Body of pancreas (tissue), 4 donors: ENCODE measurements around the gene FKBP1A. TPM values are rescaled to one million over a fixed set of nuclear protein-coding genes. Genes with fewer than 3 reads are reported as not detected.

Experiments used
- ATAC-seq: fragments of 150-250 bp; one replicate; pipeline ENCODE4 v1.9.1; 2016
- DNase-seq, 4 donors: peaks; one replicate each; pipeline ENCODE4 v3.0.0-alpha.2; 2019
- H3K27ac ChIP-seq, 4 donors: fragments of 200-600 bp; sonication (generic); 1 replicate in 3 of 4; 2 replicates in 1 of 4; pipeline versions ENCODE4 v1.5.1 to v1.6.1; 2016 to 2019; ENCODE audit warnings: mild to moderate bottlenecking in 1 of 4, mixed read lengths in 1 of 4, moderate library complexity in 1 of 4
- H3K27me3 ChIP-seq, 2 donors: fragments of 200-600 bp; sonication (generic); one replicate each; pipeline ENCODE4 v1.6.0; 2016; ENCODE audit warnings: mild to moderate bottlenecking in 1 of 2
- H3K36me3 ChIP-seq, 2 donors: fragments of 200-600 bp; sonication (generic); replicated peaks in 1 of 2; 2 replicates each; pipeline ENCODE4 v1.5.1; 2016; ENCODE audit warnings: low read depth in 2 of 2; ENCODE audit not compliant: insufficient read depth in 1 of 2
- H3K4me1 ChIP-seq: fragments of 200-600 bp; sonication (generic); one replicate; pipeline ENCODE4 v1.6.0; 2016
- H3K4me3 ChIP-seq, 2 donors: fragments of 200-600 bp; sonication (generic); 1 replicate in 1 of 2; 2 replicates in 1 of 2; pipeline ENCODE4 v1.5.1; 2016 to 2019
- H3K9me3 ChIP-seq, 3 donors: fragments of 200-600 bp; sonication (generic); 1 replicate in 2 of 3; 2 replicates in 1 of 3; pipeline ENCODE4 v1.5.1; 2016
- POLR2A ChIP-seq, 3 donors: fragments of 450-650 bp; IDR thresholded peaks; one replicate each; pipeline ENCODE4 v1.6.1; 2016; ENCODE audit warnings: antibody characterized with exemption in 3 of 3, mild to moderate bottlenecking in 2 of 3
- WGBS, 2 donors: methylation state at CpG; one replicate each; pipeline ENCODE4 v1.1.5; 2017; 5-methylcytosine and 5-hydroxymethylcytosine counted together
- intact Hi-C: fragments of 100-400 bp; cut with DNase I; formaldehyde crosslinking; loops from one replicate; pipeline ENCODE4 v1.15.1; 2023
- total RNA-seq, 2 donors: library from RNA; depleted of rRNA; stranded (reverse); fragments of >200 nt; gene quantifications; one replicate each; pipeline ENCODE4 v1.1.0, GENCODE V29; 2016
- TF ChIP-seq, protein P1 (sequence below), 7 experiments: fragments of 450-650 bp in 4 of 7; fragments of 200-600 bp in 3 of 7; sonication (generic) in 3 of 7; IDR thresholded peaks; one replicate each; pipeline ENCODE4 v1.5.1; 2016 to 2019; ENCODE audit warnings: antibody characterized with exemption in 7 of 7

FKBP1A gene
- total RNA-seq, 2 donors from 2014 or later = 47.5 to 57.7 TPM

DNA sequence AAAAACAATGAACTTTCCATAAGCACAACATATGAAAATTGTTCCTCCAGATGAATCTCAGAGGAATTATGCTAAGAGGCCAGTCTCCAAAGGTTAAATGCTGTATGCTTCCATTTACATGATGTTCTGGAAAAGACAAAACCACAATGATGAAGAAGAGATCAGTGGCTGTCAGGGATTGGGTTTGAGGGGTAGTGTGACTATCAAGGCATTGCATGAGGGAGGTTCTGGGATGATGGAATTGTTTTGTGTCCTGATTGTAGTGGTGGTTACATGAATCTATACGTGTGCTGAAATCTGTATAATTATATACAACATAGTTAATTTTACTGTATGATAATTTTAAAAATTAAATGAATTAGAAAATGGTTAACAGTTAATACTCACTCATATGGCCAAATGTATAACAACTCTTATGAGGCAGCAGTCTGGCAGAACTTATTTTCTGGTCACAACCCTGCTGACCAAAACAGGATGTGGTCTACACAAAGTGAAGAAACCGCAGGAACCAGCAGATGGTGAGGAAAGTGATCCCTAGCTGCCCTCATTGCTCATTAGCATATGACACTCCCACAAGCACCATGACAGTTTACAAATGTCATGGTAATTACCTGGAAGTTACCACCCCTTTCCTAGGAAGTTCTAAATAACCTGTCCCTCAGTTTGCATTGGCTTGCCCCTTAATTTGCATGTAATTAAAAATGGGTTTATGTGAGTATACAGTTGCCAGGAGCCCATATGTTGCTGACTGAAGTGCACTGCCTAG, 41.9 kb upstream of the FKBP1A start:
- intact Hi-C loops = loop anchor here (5.0 kb wide), 1 partner anchor 122 kb away; no protein-coding TSS in a partner anchor
- Histone ChIP-seq H3K36me3 (no peaks in the 10 kb centered on the region), H3K4me3 (no peak overlapping the region), H3K4me1 (no peaks in the 10 kb centered on the region), H3K27me3 (no peaks in the 10 kb centered on the region), H3K9me3 (no peaks in the 10 kb centered on the region), H3K27ac (no peak overlapping the region)
- ATAC-seq (no peak), DNase-seq (peak in 2 of 4 donors; percentile 13 to 56)
- TF ChIP-seq, protein P1, sequence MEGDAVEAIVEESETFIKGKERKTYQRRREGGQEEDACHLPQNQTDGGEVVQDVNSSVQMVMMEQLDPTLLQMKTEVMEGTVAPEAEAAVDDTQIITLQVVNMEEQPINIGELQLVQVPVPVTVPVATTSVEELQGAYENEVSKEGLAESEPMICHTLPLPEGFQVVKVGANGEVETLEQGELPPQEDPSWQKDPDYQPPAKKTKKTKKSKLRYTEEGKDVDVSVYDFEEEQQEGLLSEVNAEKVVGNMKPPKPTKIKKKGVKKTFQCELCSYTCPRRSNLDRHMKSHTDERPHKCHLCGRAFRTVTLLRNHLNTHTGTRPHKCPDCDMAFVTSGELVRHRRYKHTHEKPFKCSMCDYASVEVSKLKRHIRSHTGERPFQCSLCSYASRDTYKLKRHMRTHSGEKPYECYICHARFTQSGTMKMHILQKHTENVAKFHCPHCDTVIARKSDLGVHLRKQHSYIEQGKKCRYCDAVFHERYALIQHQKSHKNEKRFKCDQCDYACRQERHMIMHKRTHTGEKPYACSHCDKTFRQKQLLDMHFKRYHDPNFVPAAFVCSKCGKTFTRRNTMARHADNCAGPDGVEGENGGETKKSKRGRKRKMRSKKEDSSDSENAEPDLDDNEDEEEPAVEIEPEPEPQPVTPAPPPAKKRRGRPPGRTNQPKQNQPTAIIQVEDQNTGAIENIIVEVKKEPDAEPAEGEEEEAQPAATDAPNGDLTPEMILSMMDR (IDR thresholded peaks at IDR 0.05) = no peak
- no peak for TF ChIP-seq POLR2A (IDR thresholded peaks at IDR 0.05)
- WGBS, 2 donors = 74 to 81% methylated on average over 2 of the region's 2 CpGs

DNA sequence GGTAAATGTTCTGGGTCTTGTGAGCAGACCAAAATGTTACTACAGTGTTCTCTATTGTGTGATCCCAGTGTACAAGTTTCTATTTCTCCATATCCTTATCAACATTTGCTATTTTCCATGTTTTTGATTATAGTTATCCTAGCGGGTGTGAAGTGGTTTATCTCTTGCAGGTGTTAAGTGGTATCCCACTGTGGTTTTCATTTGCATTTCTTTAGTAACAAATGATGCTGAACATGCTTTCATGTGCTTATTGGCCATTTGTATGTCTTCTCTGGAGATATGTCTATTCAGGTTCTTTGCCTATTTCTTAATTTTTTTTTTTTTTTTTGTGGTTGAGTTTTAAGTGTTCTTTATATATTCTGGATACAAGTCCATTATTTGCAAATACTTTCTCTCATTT, 38.3 kb upstream of the FKBP1A start:
- no peak for ATAC-seq
- intact Hi-C loops = no loop called here

DNA sequence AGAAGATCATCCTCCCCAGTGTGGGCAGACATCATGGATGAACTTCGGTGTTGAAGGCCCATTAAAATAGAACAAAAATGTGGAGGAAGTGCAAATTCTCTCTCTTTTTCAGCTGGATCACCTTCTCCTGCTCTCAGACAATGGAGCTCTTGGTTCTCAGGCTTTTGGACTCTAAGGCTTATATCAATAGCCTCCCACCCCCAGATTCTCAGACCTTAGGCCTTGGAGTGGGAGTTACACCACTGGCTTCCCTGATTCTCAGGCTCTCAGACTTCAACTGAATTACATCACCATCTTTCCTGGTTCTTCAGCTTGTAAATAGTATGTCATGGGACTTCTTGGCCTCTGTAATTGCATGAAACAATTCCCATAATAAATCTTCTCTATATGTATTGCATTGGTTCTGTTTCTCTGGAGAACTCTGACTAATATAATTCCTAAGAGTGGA, 37.2 kb upstream of the FKBP1A start:
- WGBS, 2 donors = 78 to 89% methylated on average over 1 of the region's 1 CpG
- Histone ChIP-seq H3K36me3 (no peaks in the 10 kb centered on the region), H3K27ac (no peak overlapping the region), H3K4me1 (no peaks in the 10 kb centered on the region), H3K9me3 (no peaks in the 10 kb centered on the region), H3K27me3 (no peaks in the 10 kb centered on the region), H3K4me3 (no peak overlapping the region)
- ATAC-seq (no peak), DNase-seq (no peak)
- TF ChIP-seq, protein P1 (IDR thresholded peaks at IDR 0.05) = no peak
- no peak for TF ChIP-seq POLR2A (IDR thresholded peaks at IDR 0.05)
- intact Hi-C loops = no loop called here

More for the DNA sequence above, 38.3 kb upstream of the FKBP1A start:
- no peak for TF ChIP-seq POLR2A (IDR thresholded peaks at IDR 0.05)
- TF ChIP-seq, protein P1 (IDR thresholded peaks at IDR 0.05) = no peak
- Histone ChIP-seq H3K27ac (no peak overlapping the region), H3K9me3 (no peaks in the 10 kb centered on the region), H3K36me3 (no peaks in the 10 kb centered on the region), H3K27me3 (no peaks in the 10 kb centered on the region), H3K4me1 (no peaks in the 10 kb centered on the region), H3K4me3 (no peak overlapping the region)
- WGBS, 2 donors = 23 to 28% methylated on average over 1 of the region's 1 CpG
- DNase-seq = no peak

DNA sequence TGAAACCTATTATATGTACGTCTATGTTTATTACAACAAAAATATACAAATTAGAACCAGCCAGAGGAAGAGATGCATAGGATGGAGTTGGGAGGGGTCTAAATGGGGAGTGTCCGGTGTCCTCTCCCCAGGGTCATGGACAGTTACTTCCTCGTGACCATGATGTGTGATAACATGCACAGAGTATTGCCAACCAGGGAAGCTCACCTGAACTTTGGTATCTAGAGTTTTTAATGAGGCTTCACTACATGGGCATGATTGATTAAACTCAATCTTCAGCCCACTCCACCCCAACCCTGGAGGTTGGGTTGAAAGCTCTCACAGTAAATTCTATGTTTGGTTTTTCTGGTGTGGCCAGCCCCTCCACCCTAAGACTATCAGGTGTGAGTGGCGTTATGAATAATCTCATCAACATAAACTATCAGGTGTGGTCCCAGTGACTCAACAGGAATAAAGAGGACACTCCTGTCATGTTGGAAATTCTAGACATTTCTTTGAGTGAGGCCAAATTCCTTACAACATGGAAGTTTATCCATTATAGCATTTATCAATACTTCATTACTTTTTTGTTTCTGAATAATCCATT, 36.4 kb upstream of the FKBP1A start:
- DNase-seq (no peak), ATAC-seq (no peak)
- H3K27me3 ChIP-seq = no peaks in the 10 kb centered on the region
- no peak overlapping the region for H3K27ac ChIP-seq
- no peak overlapping the region for H3K4me3 ChIP-seq
- no peaks in the 10 kb centered on the region for H3K9me3 ChIP-seq
- intact Hi-C loops = no loop called here
- H3K4me1 ChIP-seq = no peaks in the 10 kb centered on the region
- 53 to 59% methylated on average over 4 of the region's 4 CpGs for WGBS, 2 donors
- TF ChIP-seq, protein P1 (IDR thresholded peaks at IDR 0.05) = no peak
- no peak for TF ChIP-seq POLR2A (IDR thresholded peaks at IDR 0.05)
- H3K36me3 ChIP-seq = no peaks in the 10 kb centered on the region
